Body of pancreas (tissue), 4 donors: ENCODE data around the gene CCDC38. TPM values are rescaled to one million over a fixed set of nuclear protein-coding genes. Genes with fewer than 3 reads are reported as not detected.
"Not testable (repeated sequence)": the region's sequence is repeated elsewhere in the genome, so short reads cannot be mapped to it uniquely, and the experiment has no call there.

Source experiments
- ATAC-seq: fragments of 150-250 bp; one replicate; pipeline ENCODE4 v1.9.1; 2016
- DNase-seq, 4 donors: peaks; one replicate each; pipeline ENCODE4 v3.0.0-alpha.2; 2019
- H3K27ac ChIP-seq, 4 donors: fragments of 200-600 bp; sonication (generic); 1 replicate in 3 of 4; 2 replicates in 1 of 4; pipeline versions ENCODE4 v1.5.1 to v1.6.1; 2016 to 2019; ENCODE audit warnings: mild to moderate bottlenecking in 1 of 4, mixed read lengths in 1 of 4, moderate library complexity in 1 of 4
- H3K27me3 ChIP-seq, 2 donors: fragments of 200-600 bp; sonication (generic); one replicate each; pipeline ENCODE4 v1.6.0; 2016; ENCODE audit warnings: mild to moderate bottlenecking in 1 of 2
- H3K36me3 ChIP-seq, 2 donors: fragments of 200-600 bp; sonication (generic); replicated peaks in 1 of 2; 2 replicates each; pipeline ENCODE4 v1.5.1; 2016; ENCODE audit warnings: low read depth in 2 of 2; ENCODE audit not compliant: insufficient read depth in 1 of 2
- H3K4me1 ChIP-seq: fragments of 200-600 bp; sonication (generic); one replicate; pipeline ENCODE4 v1.6.0; 2016
- H3K4me3 ChIP-seq, 2 donors: fragments of 200-600 bp; sonication (generic); 1 replicate in 1 of 2; 2 replicates in 1 of 2; pipeline ENCODE4 v1.5.1; 2016 to 2019
- H3K9me3 ChIP-seq, 3 donors: fragments of 200-600 bp; sonication (generic); 1 replicate in 2 of 3; 2 replicates in 1 of 3; pipeline ENCODE4 v1.5.1; 2016
- CTCF ChIP-seq, 7 experiments: fragments of 450-650 bp in 4 of 7; fragments of 200-600 bp in 3 of 7; sonication (generic) in 3 of 7; IDR thresholded peaks; one replicate each; pipeline ENCODE4 v1.5.1; 2016 to 2019; ENCODE audit warnings: antibody characterized with exemption in 7 of 7
- POLR2A ChIP-seq, 3 donors: fragments of 450-650 bp; IDR thresholded peaks; one replicate each; pipeline ENCODE4 v1.6.1; 2016; ENCODE audit warnings: antibody characterized with exemption in 3 of 3, mild to moderate bottlenecking in 2 of 3
- WGBS, 2 donors: methylation state at CpG; one replicate each; pipeline ENCODE4 v1.1.5; 2017; 5-methylcytosine and 5-hydroxymethylcytosine counted together
- intact Hi-C: fragments of 100-400 bp; cut with DNase I; formaldehyde crosslinking; loops from one replicate; pipeline ENCODE4 v1.15.1; 2023
- total RNA-seq, 2 donors: library from RNA; depleted of rRNA; stranded (reverse); fragments of >200 nt; gene quantifications; one replicate each; pipeline ENCODE4 v1.1.0, GENCODE V29; 2016

CCDC38 gene
- total RNA-seq, 2 donors from 2014 or later = not detected

DNA sequence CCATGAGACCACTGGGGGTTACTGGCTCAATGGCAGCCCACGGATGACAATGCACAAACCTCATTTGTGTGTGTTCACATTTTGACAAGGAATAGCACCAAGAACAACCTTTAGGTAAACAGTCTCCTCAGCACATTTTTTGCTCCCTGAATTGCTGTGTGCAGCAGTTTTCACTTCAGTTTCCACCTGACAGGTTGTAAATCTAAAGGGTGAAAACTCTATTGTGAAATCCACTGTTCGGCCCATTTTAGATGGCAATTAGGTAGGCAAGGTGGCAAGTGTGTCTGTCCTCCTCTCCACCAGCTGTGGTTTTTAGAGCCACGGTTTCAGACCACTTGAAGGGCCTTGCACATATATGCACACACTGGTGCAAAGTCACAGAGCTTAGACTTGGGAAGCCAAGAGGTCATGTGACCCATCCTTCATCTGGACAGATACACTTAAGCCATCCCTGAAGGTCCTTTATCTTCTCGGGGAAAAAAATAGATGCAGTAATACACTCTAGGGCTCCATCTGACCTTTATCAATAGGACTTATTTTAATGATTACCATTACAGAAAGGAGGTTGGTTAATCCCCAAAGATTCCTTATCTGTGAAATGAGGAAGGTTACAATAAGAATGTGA, 30.5 kb upstream of the CCDC38 start:
- H3K4me1 ChIP-seq = no peaks in the 10 kb centered on the region
- WGBS, 2 donors = 59 to 71% methylated on average over 4 of the region's 4 CpGs
- intact Hi-C loops = no loop called here
- H3K27me3 ChIP-seq = no peaks in the 10 kb centered on the region
- no peaks in the 10 kb centered on the region for H3K9me3 ChIP-seq
- no peaks in the 10 kb centered on the region for H3K36me3 ChIP-seq
- TF ChIP-seq POLR2A (IDR thresholded peaks at IDR 0.05) = no peak
- no peak for TF ChIP-seq CTCF (IDR thresholded peaks at IDR 0.05)
- DNase-seq (no peak), ATAC-seq (no peak)
- no peak overlapping the region for H3K4me3 ChIP-seq
- no peak overlapping the region for H3K27ac ChIP-seq

DNA sequence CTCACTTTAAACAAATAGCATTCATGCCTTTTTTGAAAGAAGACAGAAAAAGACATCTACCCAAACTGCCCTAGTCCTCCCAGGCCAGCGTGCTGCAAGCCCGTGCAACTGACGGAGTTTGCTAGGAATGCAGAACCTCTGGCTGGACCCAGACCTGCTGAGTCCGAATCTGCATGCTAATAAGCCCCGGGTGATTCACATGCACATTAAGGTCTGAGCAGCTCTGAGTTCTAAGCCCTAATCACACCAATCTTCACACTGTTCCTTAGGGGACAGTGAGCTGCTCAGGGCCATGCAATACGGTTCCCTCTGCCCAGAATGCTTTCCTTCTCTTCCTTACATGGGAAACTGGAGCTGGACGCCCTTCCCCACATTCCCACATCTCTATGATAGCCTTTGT, 28.5 kb upstream of the CCDC38 start:
- Histone ChIP-seq H3K36me3 (no peaks in the 10 kb centered on the region), H3K9me3 (no peaks in the 10 kb centered on the region), H3K4me1 (no peaks in the 10 kb centered on the region), H3K27ac (no peak overlapping the region), H3K27me3 (no peaks in the 10 kb centered on the region), H3K4me3 (no peak overlapping the region)
- TF ChIP-seq CTCF (IDR thresholded peaks at IDR 0.05) (no peak), POLR2A (IDR thresholded peaks at IDR 0.05) (no peak)
- WGBS, 2 donors = 41 to 66% methylated on average over 7 of the region's 7 CpGs
- ATAC-seq (no peak), DNase-seq (no peak)
- intact Hi-C loops = no loop called here

DNA sequence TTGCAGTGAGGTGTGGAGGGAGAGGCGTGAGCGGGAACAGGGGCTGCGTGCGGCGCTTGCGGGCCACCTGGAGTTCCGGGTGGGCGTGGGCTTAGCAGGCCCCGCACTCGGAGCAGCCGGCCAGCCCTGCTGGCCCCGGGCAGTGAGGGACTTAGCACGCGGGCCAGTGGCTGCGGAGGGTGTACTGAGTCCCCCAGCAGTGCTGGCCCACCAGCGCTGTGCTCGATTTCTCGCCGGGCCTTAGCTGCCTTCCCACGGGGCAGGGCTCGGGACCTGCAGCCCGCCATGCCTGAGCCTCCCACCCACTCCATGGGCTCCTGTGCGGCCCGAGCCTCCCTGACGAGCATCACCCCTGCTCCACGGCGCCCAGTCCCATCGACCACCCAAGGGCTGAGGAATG, 26.7 kb upstream of the CCDC38 start:
- H3K36me3 ChIP-seq, H3K27ac ChIP-seq, H3K4me1 ChIP-seq, H3K4me3 ChIP-seq, H3K9me3 ChIP-seq, ATAC-seq, DNase-seq, intact Hi-C loops, H3K27me3 ChIP-seq: not testable (repeated sequence)
- 91 to 93% methylated on average over 12 to 25 of the region's 28 CpGs for WGBS, 2 donors

- Histone ChIP-seq H3K9me3 (no peaks in the 10 kb centered on the region), H3K27ac (no peak overlapping the region), H3K4me3 (no peak overlapping the region), H3K36me3 (no peaks in the 10 kb centered on the region), H3K27me3 (no peaks in the 10 kb centered on the region), H3K4me1 (no peaks in the 10 kb centered on the region)
- intact Hi-C loops = no loop called here
- WGBS, 2 donors = 92 to 93% methylated on average over 2 of the region's 2 CpGs
- DNase-seq = no peak
- no peak for ATAC-seq
- TF ChIP-seq CTCF (IDR thresholded peaks at IDR 0.05) (no peak), POLR2A (IDR thresholded peaks at IDR 0.05) (no peak)
Measured at GRCh38 chr12:95967301-95967700, 24.9 kb upstream of the CCDC38 start.

GRCh38 chr12:95966287-95966870, 24.0 kb upstream of the CCDC38 start:
- DNase-seq = no peak
- no peaks in the 10 kb centered on the region for H3K36me3 ChIP-seq
- no peak overlapping the region for H3K4me3 ChIP-seq
- H3K4me1 ChIP-seq = no peaks in the 10 kb centered on the region
- ATAC-seq = no peak
- WGBS, 2 donors = 38 to 43% methylated on average over 7 of the region's 7 CpGs
- intact Hi-C loops = no loop called here
- TF ChIP-seq CTCF (IDR thresholded peaks at IDR 0.05) (no peak), POLR2A (IDR thresholded peaks at IDR 0.05) (no peak)
- no peaks in the 10 kb centered on the region for H3K27me3 ChIP-seq
- no peaks in the 10 kb centered on the region for H3K9me3 ChIP-seq
- H3K27ac ChIP-seq = no peak overlapping the region
